ENCODE measurements around the gene NUDC.

- TF ChIP-seq, protein P1, sequence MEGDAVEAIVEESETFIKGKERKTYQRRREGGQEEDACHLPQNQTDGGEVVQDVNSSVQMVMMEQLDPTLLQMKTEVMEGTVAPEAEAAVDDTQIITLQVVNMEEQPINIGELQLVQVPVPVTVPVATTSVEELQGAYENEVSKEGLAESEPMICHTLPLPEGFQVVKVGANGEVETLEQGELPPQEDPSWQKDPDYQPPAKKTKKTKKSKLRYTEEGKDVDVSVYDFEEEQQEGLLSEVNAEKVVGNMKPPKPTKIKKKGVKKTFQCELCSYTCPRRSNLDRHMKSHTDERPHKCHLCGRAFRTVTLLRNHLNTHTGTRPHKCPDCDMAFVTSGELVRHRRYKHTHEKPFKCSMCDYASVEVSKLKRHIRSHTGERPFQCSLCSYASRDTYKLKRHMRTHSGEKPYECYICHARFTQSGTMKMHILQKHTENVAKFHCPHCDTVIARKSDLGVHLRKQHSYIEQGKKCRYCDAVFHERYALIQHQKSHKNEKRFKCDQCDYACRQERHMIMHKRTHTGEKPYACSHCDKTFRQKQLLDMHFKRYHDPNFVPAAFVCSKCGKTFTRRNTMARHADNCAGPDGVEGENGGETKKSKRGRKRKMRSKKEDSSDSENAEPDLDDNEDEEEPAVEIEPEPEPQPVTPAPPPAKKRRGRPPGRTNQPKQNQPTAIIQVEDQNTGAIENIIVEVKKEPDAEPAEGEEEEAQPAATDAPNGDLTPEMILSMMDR (IDR thresholded peaks at IDR 0.05): no peak
- TF ChIP-seq ZNF263 (CRISPR knock-in tag; IDR thresholded peaks at IDR 0.05; ENCODE audit: low read depth): no peak
- no peak for TF ChIP-seq FOXK1 (CRISPR knock-in tag; IDR thresholded peaks at IDR 0.05)
- TF ChIP-seq PRRX2 (CRISPR knock-in tag; IDR thresholded peaks at IDR 0.05): no peak
- TF ChIP-seq MXD4 (CRISPR knock-in tag; IDR thresholded peaks at IDR 0.05; ENCODE audit: borderline replicate concordance): no peak
Measured at GRCh38 chr1:26910343-26911160, 11.0 kb upstream of the NUDC start.
